Parathyroid adenoma (tissue), 2 donors: ENCODE results near the gene RFLNA.
"Not testable (repeated sequence)": the region's sequence is repeated elsewhere in the genome, so short reads cannot be mapped to it uniquely, and the experiment has no call there.

Experiments used
- H2AFZ ChIP-seq: fragments of 300-600 bp; sonication (generic); one replicate; pipeline ENCODE4 v1.7.0; 2017; ENCODE audit warnings: antibody characterized with exemption, mild to moderate bottlenecking
- H3K27ac ChIP-seq: fragments of 300-600 bp; sonication (generic); one replicate; pipeline ENCODE4 v1.7.0; 2017
- H3K27me3 ChIP-seq: fragments of 300-600 bp; sonication (generic); one replicate; pipeline ENCODE4 v1.7.0; 2017; ENCODE audit warnings: low read length; ENCODE audit not compliant: control insufficient read depth, insufficient read depth
- H3K36me3 ChIP-seq: fragments of 300-600 bp; sonication (generic); one replicate; pipeline ENCODE4 v1.7.0; 2017; ENCODE audit warnings: low read length; ENCODE audit not compliant: control insufficient read depth, insufficient read depth
- H3K4me1 ChIP-seq: fragments of 300-600 bp; sonication (generic); one replicate; pipeline ENCODE4 v1.7.0; 2017; ENCODE audit warnings: control low read depth
- H3K4me2 ChIP-seq: fragments of 300-600 bp; sonication (generic); one replicate; pipeline ENCODE4 v1.7.0; 2017; ENCODE audit warnings: low read length
- H3K4me3 ChIP-seq: fragments of 300-600 bp; sonication (generic); one replicate; pipeline ENCODE4 v1.7.0; 2017; ENCODE audit warnings: low read depth, low read length
- H3K79me2 ChIP-seq: fragments of 300-600 bp; sonication (generic); one replicate; pipeline ENCODE4 v1.7.0; 2017; ENCODE audit warnings: control low read depth
- H3K9ac ChIP-seq: fragments of 300-600 bp; sonication (generic); one replicate; pipeline ENCODE4 v1.7.0; 2017; ENCODE audit warnings: mild to moderate bottlenecking
- H3K9me3 ChIP-seq: fragments of 300-600 bp; sonication (generic); one replicate; pipeline ENCODE4 v1.7.0; 2017; ENCODE audit warnings: low read length; ENCODE audit not compliant: control insufficient read depth
- TF ChIP-seq, protein P1 (sequence below): fragments of 300-600 bp; sonication (generic); IDR thresholded peaks from one replicate; pipeline ENCODE4 v1.7.0; 2017; ENCODE audit warnings: antibody characterized with exemption, mild to moderate bottlenecking
- donor health status: primary hyperparathyroidism.

The RFLNA gene

DNA sequence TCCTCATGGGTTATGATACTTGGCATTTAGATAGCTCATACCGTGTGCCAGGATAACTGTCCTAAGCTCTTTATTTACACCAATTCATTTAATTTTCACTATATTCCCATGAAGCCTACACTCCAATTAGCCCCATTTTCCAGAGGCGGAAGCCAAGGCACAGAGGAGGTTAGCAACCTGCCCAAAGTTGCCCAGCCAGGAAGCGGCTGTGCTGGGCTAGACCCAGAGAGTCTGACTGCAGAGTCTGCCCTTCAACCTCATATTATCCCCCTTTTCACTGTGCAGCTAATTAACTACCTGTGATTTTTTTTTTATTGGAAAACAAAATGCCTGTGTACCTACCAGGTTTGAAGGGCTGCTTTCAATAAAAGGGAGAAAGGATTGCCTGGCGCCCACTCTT is 2.5 kb downstream of the RFLNA start:
- H3K4me2 ChIP-seq, result no peak overlapping the region
- no peaks in the 10 kb centered on the region for H3K9me3 ChIP-seq
- no peaks in the 10 kb centered on the region for H3K4me1 ChIP-seq
- no peaks in the 10 kb centered on the region for H3K36me3 ChIP-seq
- no peak overlapping the region for H3K9ac ChIP-seq
- H3K27ac ChIP-seq, result no peak overlapping the region
- H3K27me3 ChIP-seq, result peaks cover 4% of the 10 kb centered on the region
- no peak overlapping the region for H3K4me3 ChIP-seq
- TF ChIP-seq, protein P1, sequence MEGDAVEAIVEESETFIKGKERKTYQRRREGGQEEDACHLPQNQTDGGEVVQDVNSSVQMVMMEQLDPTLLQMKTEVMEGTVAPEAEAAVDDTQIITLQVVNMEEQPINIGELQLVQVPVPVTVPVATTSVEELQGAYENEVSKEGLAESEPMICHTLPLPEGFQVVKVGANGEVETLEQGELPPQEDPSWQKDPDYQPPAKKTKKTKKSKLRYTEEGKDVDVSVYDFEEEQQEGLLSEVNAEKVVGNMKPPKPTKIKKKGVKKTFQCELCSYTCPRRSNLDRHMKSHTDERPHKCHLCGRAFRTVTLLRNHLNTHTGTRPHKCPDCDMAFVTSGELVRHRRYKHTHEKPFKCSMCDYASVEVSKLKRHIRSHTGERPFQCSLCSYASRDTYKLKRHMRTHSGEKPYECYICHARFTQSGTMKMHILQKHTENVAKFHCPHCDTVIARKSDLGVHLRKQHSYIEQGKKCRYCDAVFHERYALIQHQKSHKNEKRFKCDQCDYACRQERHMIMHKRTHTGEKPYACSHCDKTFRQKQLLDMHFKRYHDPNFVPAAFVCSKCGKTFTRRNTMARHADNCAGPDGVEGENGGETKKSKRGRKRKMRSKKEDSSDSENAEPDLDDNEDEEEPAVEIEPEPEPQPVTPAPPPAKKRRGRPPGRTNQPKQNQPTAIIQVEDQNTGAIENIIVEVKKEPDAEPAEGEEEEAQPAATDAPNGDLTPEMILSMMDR, result no peak
- H2AFZ ChIP-seq, result no peak overlapping the region
- no peaks in the 10 kb centered on the region for H3K79me2 ChIP-seq

DNA sequence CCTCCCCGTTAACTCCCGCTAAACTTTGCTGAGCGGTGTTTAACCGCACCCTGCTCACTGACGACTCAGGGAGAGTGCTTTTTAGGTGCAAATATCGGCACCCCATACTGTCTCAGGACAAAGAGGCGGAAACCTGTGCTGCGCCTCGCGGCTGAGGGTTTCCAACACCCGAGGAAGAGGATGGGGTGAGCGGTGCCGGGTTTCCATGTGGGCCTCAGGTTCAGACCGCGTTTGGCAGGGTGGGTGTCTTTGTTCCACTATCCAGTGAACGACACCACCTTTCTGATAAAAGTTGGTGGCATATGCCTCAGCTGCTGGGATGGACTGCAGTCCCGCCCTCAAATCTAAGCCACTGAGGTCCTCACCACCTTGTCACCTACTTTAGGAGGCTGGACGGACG is 3.0 kb downstream of the RFLNA start:
- Histone ChIP-seq H3K4me3 (no peak overlapping the region), H3K4me1 (no peaks in the 10 kb centered on the region), H3K79me2 (no peaks in the 10 kb centered on the region), H3K27ac (no peak overlapping the region), H3K36me3 (no peaks in the 10 kb centered on the region), H3K9me3 (no peaks in the 10 kb centered on the region), H3K9ac (no peak overlapping the region), H3K27me3 (peaks cover 4% of the 10 kb centered on the region), H3K4me2 (no peak overlapping the region), H2AFZ (no peak overlapping the region)
- TF ChIP-seq, protein P1, result no peak

GRCh38 chr12:124298685-124299410 is 4.0 kb downstream of the RFLNA start:
- Histone ChIP-seq H3K27ac (no peak overlapping the region), H3K36me3 (no peaks in the 10 kb centered on the region), H3K4me2 (no peak overlapping the region), H2AFZ (no peak overlapping the region), H3K9ac (no peak overlapping the region), H3K9me3 (no peaks in the 10 kb centered on the region), H3K79me2 (no peaks in the 10 kb centered on the region), H3K27me3 (peaks cover 4% of the 10 kb centered on the region), H3K4me3 (no peak overlapping the region), H3K4me1 (no peaks in the 10 kb centered on the region)
- TF ChIP-seq, protein P1, result no peak

DNA sequence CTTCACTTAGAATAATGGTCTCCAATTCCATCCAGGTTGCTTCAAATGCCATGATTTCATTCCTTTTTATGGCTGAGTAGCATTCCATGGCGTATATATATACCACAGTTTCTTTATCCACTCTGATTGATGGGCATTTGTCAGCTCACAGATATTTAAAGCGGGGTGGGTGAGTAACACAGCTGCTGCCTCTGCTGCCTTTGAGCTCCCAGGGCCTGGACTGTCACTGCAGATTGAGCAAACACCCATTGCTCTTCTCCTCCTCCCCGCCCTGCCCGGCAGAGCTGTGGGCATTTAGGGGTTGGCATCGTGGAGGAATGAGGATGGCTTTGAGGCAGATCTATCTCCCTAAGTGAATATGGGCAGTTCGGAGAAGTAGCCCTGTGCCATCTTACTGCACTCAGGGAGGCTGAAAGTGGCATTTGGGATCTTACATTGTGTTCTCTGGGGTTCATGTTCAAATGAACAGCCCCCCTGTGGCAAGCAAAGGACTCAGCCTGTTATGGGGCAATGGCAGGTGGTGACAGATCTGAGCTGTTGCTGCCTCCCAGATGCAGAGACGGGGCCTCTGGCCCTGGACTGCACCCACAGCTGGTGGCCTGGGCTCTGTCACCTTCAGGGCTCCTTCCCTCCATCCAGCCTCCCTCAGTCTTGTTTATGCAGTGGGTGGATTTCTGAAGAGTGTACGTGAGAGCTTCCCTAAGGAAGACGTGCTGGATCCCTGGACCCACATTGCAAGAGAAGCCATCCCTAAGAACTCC is 4.9 kb downstream of the RFLNA start:
- Histone ChIP-seq H3K27ac (no peak overlapping the region), H3K36me3 (no peaks in the 10 kb centered on the region), H3K4me1 (no peaks in the 10 kb centered on the region), H3K9me3 (no peaks in the 10 kb centered on the region), H3K79me2 (no peaks in the 10 kb centered on the region), H3K27me3 (peaks cover 4% of the 10 kb centered on the region), H3K4me3 (no peak overlapping the region), H3K4me2 (no peak overlapping the region), H2AFZ (no peak overlapping the region), H3K9ac (no peak overlapping the region)
- TF ChIP-seq, protein P1, result no peak

- H3K9me3 ChIP-seq, H3K4me2 ChIP-seq, H3K36me3 ChIP-seq, H3K27me3 ChIP-seq, H3K9ac ChIP-seq, H3K4me1 ChIP-seq, H3K27ac ChIP-seq, H3K79me2 ChIP-seq, H2AFZ ChIP-seq, H3K4me3 ChIP-seq: not testable (repeated sequence)
Measured at GRCh38 chr12:124300657-124301056, 5.8 kb downstream of the RFLNA start.
